ENCODE results near the gene MAPK1. TPM values are rescaled to one million over a fixed set of nuclear protein-coding genes. Genes with fewer than 3 reads are reported as not detected.
"Not testable (repeated sequence)": the region's sequence is repeated elsewhere in the genome, so short reads cannot be mapped to it uniquely, and the experiment has no call there.

Gene MAPK1
- total and polyA plus RNA-seq, 11 donors: 8.0 to 140 (median 105) TPM

GRCh38 chr22:21754523-21754922, 112.9 kb downstream of the MAPK1 start:
- Histone ChIP-seq H3K27ac (peak overlapping the region in 1 of 12 donors; percentile 15), H3K36me3 (peaks cover 0 to 32% (median 15%) of the 10 kb centered on the region in 9 donors), H3K9me3 (no peaks in the 10 kb centered on the region), H3K27me3 (no peaks in the 10 kb centered on the region), H3K4me1 (peaks cover 0 to 21% (median 6%) of the 10 kb centered on the region in 12 donors), H3K4me3 (peak overlapping the region in 2 of 12 donors; percentile 11 to 25)
- ATAC-seq (peak in 3 of 4 donors; percentile 27 to 40 (median 32)), DNase-seq (peak in 1 of 5 donors; percentile 56)
- TF ChIP-seq CTCF (IDR thresholded peaks at IDR 0.05) (no peak), POLR2A (IDR thresholded peaks at IDR 0.05) (no peak)
- 37 to 54% (median 48%) methylated on average over 7 of the region's 7 CpGs for WGBS, 4 donors
- intact Hi-C loops (cut with DNase I): no loop called here

- TF ChIP-seq CTCF (IDR thresholded peaks at IDR 0.05): no peak
- TF ChIP-seq POLR2A (IDR thresholded peaks at IDR 0.05): no peak
- WGBS, 4 donors: 74 to 80% (median 75%) methylated on average over 13 to 14 of the region's 14 CpGs
- H3K36me3 ChIP-seq: peaks cover 0 to 22% (median 8%) of the 10 kb centered on the region in 9 donors
- intact Hi-C loops (cut with DNase I): no loop called here
- peak in 1 of 4 donors; percentile 20 for ATAC-seq
- no peaks in the 10 kb centered on the region for H3K27me3 ChIP-seq
- no peak for DNase-seq
- no peak overlapping the region for H3K4me3 ChIP-seq
- H3K4me1 ChIP-seq: peaks cover 0 to 21% (median 6%) of the 10 kb centered on the region in 12 donors
- H3K27ac ChIP-seq: no peak overlapping the region
- H3K9me3 ChIP-seq: no peaks in the 10 kb centered on the region
Measured at GRCh38 chr22:21753374-21754111, 113.9 kb downstream of the MAPK1 start.

GRCh38 chr22:21752276-21752675, 115.2 kb downstream of the MAPK1 start:
- no peaks in the 10 kb centered on the region for H3K9me3 ChIP-seq
- no peaks in the 10 kb centered on the region for H3K27me3 ChIP-seq
- DNase-seq (no peak), ATAC-seq (no peak)
- H3K27ac ChIP-seq: no peak overlapping the region
- WGBS, 4 donors: 90 to 93% (median 92%) methylated on average over 4 of the region's 4 CpGs
- TF ChIP-seq CTCF (IDR thresholded peaks at IDR 0.05): no peak
- no peak for TF ChIP-seq POLR2A (IDR thresholded peaks at IDR 0.05)
- intact Hi-C loops (cut with DNase I): no loop called here
- peaks cover 0 to 15% (median 3%) of the 10 kb centered on the region in 9 donors for H3K36me3 ChIP-seq
- H3K4me3 ChIP-seq: no peak overlapping the region
- peaks cover 0 to 21% (median 6%) of the 10 kb centered on the region in 12 donors for H3K4me1 ChIP-seq

GRCh38 chr22:21745948-21746347, 121.5 kb downstream of the MAPK1 start:
- Histone ChIP-seq H3K9me3 (no peaks in the 10 kb centered on the region), H3K4me3 (no peak overlapping the region), H3K27ac (no peak overlapping the region), H3K27me3 (no peaks in the 10 kb centered on the region), H3K36me3 (no peaks in the 10 kb centered on the region), H3K4me1 (no peaks in the 10 kb centered on the region)
- WGBS, 4 donors: 85 to 89% (median 87%) methylated on average over 8 of the region's 8 CpGs
- intact Hi-C loops (cut with DNase I): no loop called here
- TF ChIP-seq CTCF (IDR thresholded peaks at IDR 0.05): no peak
- no peak for TF ChIP-seq POLR2A (IDR thresholded peaks at IDR 0.05)
- no peak for ATAC-seq
- no peak for DNase-seq

GRCh38 chr22:21744917-21745316, 122.5 kb downstream of the MAPK1 start:
- H3K4me3 ChIP-seq; H3K9me3 ChIP-seq; intact Hi-C loops (cut with DNase I); H3K27ac ChIP-seq; H3K27me3 ChIP-seq; DNase-seq; H3K4me1 ChIP-seq; H3K36me3 ChIP-seq; ATAC-seq: not testable (repeated sequence)
- WGBS, 4 donors: 94 to 96% (median 95%) methylated on average over 6 of the region's 6 CpGs

Data from heart left ventricle (tissue), 16 donors.